Liver (tissue), 9 donors: ENCODE data around the gene ANTXR2. TPM values are rescaled to one million over a fixed set of nuclear protein-coding genes. Genes with fewer than 3 reads are reported as not detected.

Source experiments
- DNase-seq: peaks from one replicate; pipeline ENCODE4 v3.0.0-alpha.2; 2017; ENCODE audit warnings: low spot score
- H3K27ac ChIP-seq, 2 donors: one replicate each; pipeline ENCODE4 v1.7.0; 2013; ENCODE audit warnings: inconsistent platforms in 2 of 2, low read length in 2 of 2, control low read depth in 1 of 2, low read depth in 1 of 2, mild to moderate bottlenecking in 1 of 2
- H3K27me3 ChIP-seq, 4 donors: one replicate each; pipeline versions ENCODE4 v1.6.1 to v1.7.0; 2013; ENCODE audit warnings: low read length in 3 of 4, inconsistent platforms in 1 of 4, mild to moderate bottlenecking in 1 of 4, moderate library complexity in 1 of 4; ENCODE audit not compliant: control insufficient read depth in 4 of 4, insufficient read depth in 4 of 4
- H3K36me3 ChIP-seq, 4 donors: one replicate each; pipeline versions ENCODE4 v1.6.1 to v1.7.0; 2013; ENCODE audit warnings: low read length in 3 of 4, mild to moderate bottlenecking in 3 of 4, low read depth in 1 of 4, moderate library complexity in 1 of 4; ENCODE audit not compliant: control insufficient read depth in 4 of 4, insufficient read depth in 3 of 4
- H3K4me1 ChIP-seq, 4 donors: one replicate each; pipeline versions ENCODE4 v1.6.1 to v1.7.0; 2013; ENCODE audit warnings: low read length in 3 of 4, mild to moderate bottlenecking in 3 of 4, moderate library complexity in 1 of 4; ENCODE audit not compliant: control insufficient read depth in 4 of 4, insufficient read depth in 4 of 4
- H3K4me3 ChIP-seq, 3 donors: one replicate each; pipeline versions ENCODE4 v1.6.1 to v1.7.0; 2013; ENCODE audit warnings: low read length in 3 of 3, control low read depth in 1 of 3, low read depth in 1 of 3, mild to moderate bottlenecking in 1 of 3
- H3K9ac ChIP-seq, 2 donors: one replicate each; pipeline ENCODE4 v1.7.0; 2013; ENCODE audit warnings: low read length in 2 of 2, mild to moderate bottlenecking in 2 of 2, moderate library complexity in 2 of 2, control low read depth in 1 of 2, low read depth in 1 of 2
- H3K9me3 ChIP-seq, 4 donors: one replicate each; pipeline versions ENCODE4 v1.6.1 to v1.7.0; 2013; ENCODE audit warnings: low read length in 3 of 4; ENCODE audit not compliant: control insufficient read depth in 4 of 4
- EGR1 ChIP-seq, 2 donors: IDR thresholded peaks; 2 replicates each; pipeline ENCODE4 v1.6.1; 2016 to 2018; ENCODE audit warnings: antibody characterized with exemption in 2 of 2, low read depth in 2 of 2
- HNF4G ChIP-seq: IDR thresholded peaks from 2 replicates; pipeline ENCODE4 v1.6.1; 2016; ENCODE audit warnings: antibody characterized with exemption
- JUND ChIP-seq, 2 donors: IDR thresholded peaks; 2 replicates each; pipeline ENCODE4 v1.6.1; 2016; ENCODE audit warnings: antibody characterized with exemption in 2 of 2
- RAD21 ChIP-seq, 2 donors: IDR thresholded peaks; 2 replicates each; pipeline ENCODE4 v1.6.1; 2016; ENCODE audit warnings: antibody characterized with exemption in 2 of 2, mild to moderate bottlenecking in 2 of 2
- RXRA ChIP-seq, 2 donors: IDR thresholded peaks; 2 replicates each; pipeline ENCODE4 v1.6.1; 2017 to 2018; ENCODE audit warnings: antibody characterized with exemption in 2 of 2, mild to moderate bottlenecking in 1 of 2
- SP1 ChIP-seq: IDR thresholded peaks from 2 replicates; pipeline ENCODE4 v1.6.1; 2018; ENCODE audit warnings: antibody characterized with exemption, mild to moderate bottlenecking
- TAF1 ChIP-seq: conservative IDR thresholded peaks from 2 replicates; pipeline ENCODE4 v1.6.1; 2016; ENCODE audit warnings: antibody characterized with exemption, mild to moderate bottlenecking
- YY1 ChIP-seq: IDR thresholded peaks from 2 replicates; pipeline ENCODE4 v1.6.1; 2016; ENCODE audit warnings: antibody characterized with exemption, mild to moderate bottlenecking
- WGBS: extraction: QIAGEN DNeasy Blood & Tissue Kit; methylation state at CpG from one replicate; pipeline ENCODE4 v1.1.7; 2013; 5-methylcytosine and 5-hydroxymethylcytosine counted together
- polyA plus RNA-seq, 2 donors: library from polyadenylated mRNA; stranded (reverse) in 1 of 2; unstranded in 1 of 2; fragments of 200-250 nt in 1 of 2; fragments of >200 nt in 1 of 2; fragmentation: Nextera tagmentation in 1 of 2; extraction: Ambion mirVana in 1 of 2; gene quantifications; one replicate each; pipeline versions ENCODE4 v1.2.1 to v1.2.3, GENCODE V29; 2013 to 2015
- total RNA-seq, 2 donors: library from RNA; depleted of rRNA; stranded (reverse); fragments of >200 nt; gene quantifications; one replicate each; pipeline ENCODE4 v1.2.3, GENCODE V29; 2014
- TF ChIP-seq, protein P1 (sequence below): fragments of 150-350 bp; IDR thresholded peaks from 2 replicates; pipeline ENCODE4 v1.5.1; 2017; ENCODE audit warnings: improper control_type of control experiment, low read depth, low read length; ENCODE audit not compliant: missing input control
- TF ChIP-seq, protein P2 (sequence below): IDR thresholded peaks from 2 replicates; pipeline ENCODE4 v1.6.1; 2016; ENCODE audit warnings: antibody characterized with exemption
- TF ChIP-seq, protein P3 (sequence below): IDR thresholded peaks from 2 replicates; pipeline ENCODE4 v1.6.1; 2016; ENCODE audit warnings: antibody characterized with exemption
- donor health status: healthy.
- donor health status: healthy.
- donor health status: healthy.
- donor health status: healthy.
- donor health status: healthy.

The ANTXR2 gene
- total and polyA plus RNA-seq, 4 donors = 16.1 to 30.5 (median 21.3) TPM

DNA sequence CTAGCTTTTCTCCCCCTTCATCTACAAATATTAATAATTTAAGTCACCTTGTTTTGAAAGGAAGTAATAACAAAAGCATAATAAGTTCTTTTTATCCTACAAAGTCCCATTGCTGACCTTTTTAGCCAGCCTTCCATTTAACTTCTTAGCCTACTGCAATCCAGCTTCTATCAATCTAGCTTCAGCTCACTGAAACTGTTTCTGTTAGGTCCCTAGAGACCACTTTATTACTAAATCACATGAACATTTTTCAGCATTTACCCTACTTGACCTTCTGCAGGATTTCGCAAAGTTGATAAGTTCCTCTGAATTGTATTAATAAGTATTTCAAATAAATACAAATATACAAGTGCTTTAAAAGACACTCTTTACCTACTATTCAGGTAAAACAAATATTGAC lies 186.5 kb downstream of the ANTXR2 start:
- Histone ChIP-seq H3K9ac (no peak overlapping the region), H3K4me1 (no peaks in the 10 kb centered on the region), H3K36me3 (no peaks in the 10 kb centered on the region), H3K27ac (no peak overlapping the region), H3K4me3 (no peak overlapping the region), H3K9me3 (no peaks in the 10 kb centered on the region), H3K27me3 (no peaks in the 10 kb centered on the region)
- no peak for DNase-seq
- no peak for TF ChIP-seq EGR1 (IDR thresholded peaks at IDR 0.05; ENCODE audit: low read depth in 2 of 2)
- TF ChIP-seq, protein P1, sequence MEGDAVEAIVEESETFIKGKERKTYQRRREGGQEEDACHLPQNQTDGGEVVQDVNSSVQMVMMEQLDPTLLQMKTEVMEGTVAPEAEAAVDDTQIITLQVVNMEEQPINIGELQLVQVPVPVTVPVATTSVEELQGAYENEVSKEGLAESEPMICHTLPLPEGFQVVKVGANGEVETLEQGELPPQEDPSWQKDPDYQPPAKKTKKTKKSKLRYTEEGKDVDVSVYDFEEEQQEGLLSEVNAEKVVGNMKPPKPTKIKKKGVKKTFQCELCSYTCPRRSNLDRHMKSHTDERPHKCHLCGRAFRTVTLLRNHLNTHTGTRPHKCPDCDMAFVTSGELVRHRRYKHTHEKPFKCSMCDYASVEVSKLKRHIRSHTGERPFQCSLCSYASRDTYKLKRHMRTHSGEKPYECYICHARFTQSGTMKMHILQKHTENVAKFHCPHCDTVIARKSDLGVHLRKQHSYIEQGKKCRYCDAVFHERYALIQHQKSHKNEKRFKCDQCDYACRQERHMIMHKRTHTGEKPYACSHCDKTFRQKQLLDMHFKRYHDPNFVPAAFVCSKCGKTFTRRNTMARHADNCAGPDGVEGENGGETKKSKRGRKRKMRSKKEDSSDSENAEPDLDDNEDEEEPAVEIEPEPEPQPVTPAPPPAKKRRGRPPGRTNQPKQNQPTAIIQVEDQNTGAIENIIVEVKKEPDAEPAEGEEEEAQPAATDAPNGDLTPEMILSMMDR = no peak
- TF ChIP-seq, protein P2, sequence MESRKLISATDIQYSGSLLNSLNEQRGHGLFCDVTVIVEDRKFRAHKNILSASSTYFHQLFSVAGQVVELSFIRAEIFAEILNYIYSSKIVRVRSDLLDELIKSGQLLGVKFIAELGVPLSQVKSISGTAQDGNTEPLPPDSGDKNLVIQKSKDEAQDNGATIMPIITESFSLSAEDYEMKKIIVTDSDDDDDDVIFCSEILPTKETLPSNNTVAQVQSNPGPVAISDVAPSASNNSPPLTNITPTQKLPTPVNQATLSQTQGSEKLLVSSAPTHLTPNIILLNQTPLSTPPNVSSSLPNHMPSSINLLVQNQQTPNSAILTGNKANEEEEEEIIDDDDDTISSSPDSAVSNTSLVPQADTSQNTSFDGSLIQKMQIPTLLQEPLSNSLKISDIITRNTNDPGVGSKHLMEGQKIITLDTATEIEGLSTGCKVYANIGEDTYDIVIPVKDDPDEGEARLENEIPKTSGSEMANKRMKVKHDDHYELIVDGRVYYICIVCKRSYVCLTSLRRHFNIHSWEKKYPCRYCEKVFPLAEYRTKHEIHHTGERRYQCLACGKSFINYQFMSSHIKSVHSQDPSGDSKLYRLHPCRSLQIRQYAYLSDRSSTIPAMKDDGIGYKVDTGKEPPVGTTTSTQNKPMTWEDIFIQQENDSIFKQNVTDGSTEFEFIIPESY = no peak
- TF ChIP-seq JUND (IDR thresholded peaks at IDR 0.05) = no peak
- WGBS = 84% methylated on average over 1 of the region's 1 CpG

DNA sequence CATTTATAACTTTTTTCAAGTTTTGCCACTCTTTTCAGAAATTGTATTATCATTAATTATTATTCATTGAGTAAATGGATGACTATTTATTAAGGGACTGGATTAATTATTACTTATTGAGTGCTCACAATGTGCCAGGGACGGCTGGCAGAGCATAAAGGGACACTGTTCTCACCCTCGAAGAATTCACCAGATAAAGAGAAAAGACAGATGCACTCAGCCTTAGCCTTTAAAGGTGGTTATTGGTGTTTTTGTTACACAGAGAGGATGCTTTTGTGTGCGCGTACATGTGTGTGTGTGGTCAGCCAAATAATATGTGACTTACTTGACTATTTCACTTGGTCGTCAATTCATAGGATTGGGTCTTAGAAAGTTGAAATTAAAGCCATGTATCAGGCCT lies 187.0 kb downstream of the ANTXR2 start:
- H3K27me3 ChIP-seq = no peaks in the 10 kb centered on the region
- no peak overlapping the region for H3K4me3 ChIP-seq
- WGBS = 77% methylated on average over 5 of the region's 5 CpGs
- no peak overlapping the region for H3K9ac ChIP-seq
- no peak for TF ChIP-seq SP1
- TF ChIP-seq RXRA (IDR thresholded peaks at IDR 0.05) = no peak
- TF ChIP-seq, protein P3, sequence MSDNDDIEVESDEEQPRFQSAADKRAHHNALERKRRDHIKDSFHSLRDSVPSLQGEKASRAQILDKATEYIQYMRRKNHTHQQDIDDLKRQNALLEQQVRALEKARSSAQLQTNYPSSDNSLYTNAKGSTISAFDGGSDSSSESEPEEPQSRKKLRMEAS = no peak
- no peak for TF ChIP-seq RAD21 (IDR thresholded peaks at IDR 0.05)
- no peak for TF ChIP-seq HNF4G
- TF ChIP-seq EGR1 (IDR thresholded peaks at IDR 0.05; ENCODE audit: low read depth in 2 of 2) = no peak
- H3K27ac ChIP-seq = no peak overlapping the region
- no peaks in the 10 kb centered on the region for H3K36me3 ChIP-seq
- no peak for DNase-seq
- no peaks in the 10 kb centered on the region for H3K4me1 ChIP-seq
- no peaks in the 10 kb centered on the region for H3K9me3 ChIP-seq

DNA sequence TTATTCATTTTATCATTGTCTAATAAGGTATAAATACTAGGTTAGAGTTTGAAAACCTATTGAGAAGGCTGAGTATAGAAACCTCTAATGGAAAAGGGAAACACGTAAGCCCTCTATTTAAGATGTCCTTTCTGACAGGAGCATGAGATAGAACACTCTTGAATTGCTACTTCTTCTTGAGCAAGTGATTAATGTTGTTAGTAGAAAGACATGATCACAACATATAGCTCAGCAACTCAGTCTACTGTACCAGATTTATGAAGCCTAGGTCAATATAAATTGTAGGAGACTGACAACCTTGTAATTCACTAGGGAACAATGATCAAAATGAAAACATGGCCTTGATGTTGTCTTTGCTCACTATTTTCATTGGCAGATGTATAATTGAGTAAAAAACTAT lies 189.7 kb downstream of the ANTXR2 start:
- TF ChIP-seq TAF1 = no peak
- WGBS = 99% methylated on average over 1 of the region's 1 CpG
- H3K4me3 ChIP-seq = no peak overlapping the region

DNA sequence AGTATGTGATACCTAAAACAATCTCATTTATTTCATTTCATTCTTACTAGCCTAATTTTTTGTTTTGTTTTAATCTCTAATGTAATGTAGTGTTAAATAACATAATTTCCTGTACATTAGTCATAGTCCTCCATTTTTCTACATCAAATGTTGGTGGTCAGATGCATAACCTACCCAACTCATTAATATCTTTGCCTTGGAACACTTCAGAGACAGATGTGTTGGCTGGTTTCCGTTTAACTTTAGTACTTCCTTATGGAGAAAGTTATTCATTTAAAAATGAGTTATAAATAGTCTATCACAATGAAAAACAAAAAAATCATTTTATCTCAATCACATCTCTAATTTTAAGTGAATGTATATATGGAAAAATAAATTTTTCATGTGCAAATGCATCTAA lies 190.2 kb downstream of the ANTXR2 start:
- Histone ChIP-seq H3K4me1 (no peaks in the 10 kb centered on the region), H3K9me3 (no peaks in the 10 kb centered on the region), H3K36me3 (no peaks in the 10 kb centered on the region), H3K4me3 (no peak overlapping the region), H3K9ac (no peak overlapping the region), H3K27me3 (no peaks in the 10 kb centered on the region), H3K27ac (no peak overlapping the region)
- DNase-seq = no peak
- 71% methylated on average over 1 of the region's 1 CpG for WGBS
- TF ChIP-seq, protein P1 = no peak
- TF ChIP-seq, protein P2 = no peak
- no peak for TF ChIP-seq YY1

More for the DNA sequence above, 189.7 kb downstream of the ANTXR2 start:
- no peak overlapping the region for H3K9ac ChIP-seq
- H3K27ac ChIP-seq = no peak overlapping the region
- no peak for DNase-seq
- no peaks in the 10 kb centered on the region for H3K9me3 ChIP-seq
- no peaks in the 10 kb centered on the region for H3K27me3 ChIP-seq
- no peaks in the 10 kb centered on the region for H3K4me1 ChIP-seq
- no peaks in the 10 kb centered on the region for H3K36me3 ChIP-seq
